Stimulated activated naive CD8-positive, alpha-beta T cell treated with anti-CD3 and anti-CD28 coated beads, Interleukin-15, amount 100 ng/mL, for 72 hours (primary cell): ENCODE measurements around the gene ACE2.

Source experiments
- ATAC-seq: fragments of 150-1000 bp; cut with Tn5 transposase; 2 replicates; pipeline ENCODE4 v1.10.0; 2021; ENCODE audit warnings: mild to moderate bottlenecking, moderate library complexity
- DNase-seq, 2 donors: peaks; one replicate each; pipeline ENCODE4 v3.0.0; 2021 to 2022
- H3K27ac Mint-ChIP-seq, 2 donors: one replicate each; pipeline ENCODE4 v1.8.0; 2022; ENCODE audit warnings: mild to moderate bottlenecking in 2 of 2, mixed read lengths in 2 of 2, moderate library complexity in 2 of 2
- H3K27me3 Mint-ChIP-seq: one replicate; pipeline ENCODE4 v1.8.0; 2022; ENCODE audit warnings: mixed read lengths
- H3K4me1 Mint-ChIP-seq: one replicate; pipeline ENCODE4 v1.8.0; 2022; ENCODE audit warnings: mild to moderate bottlenecking, mixed read lengths
- H3K4me3 Mint-ChIP-seq, 2 donors: one replicate each; pipeline ENCODE4 v1.8.0; 2022; ENCODE audit warnings: mild to moderate bottlenecking in 2 of 2, mixed read lengths in 2 of 2, moderate library complexity in 1 of 2
- H3K9me3 Mint-ChIP-seq, 2 donors: one replicate each; pipeline ENCODE4 v1.8.0; 2022; ENCODE audit warnings: mixed read lengths in 2 of 2

The ACE2 gene

GRCh38 chrX:15600049-15600448 lies 711 bp downstream of the ACE2 start:
- no peaks in the 10 kb centered on the region for H3K9me3 Mint-ChIP-seq
- no peak for ATAC-seq
- peaks cover 7% of the 10 kb centered on the region for H3K27me3 Mint-ChIP-seq

GRCh38 chrX:15599461-15599860 lies 1.3 kb downstream of the ACE2 start:
- ATAC-seq: no peak
- DNase-seq: no peak
- H3K27ac Mint-ChIP-seq: no peak overlapping the region
- no peaks in the 10 kb centered on the region for H3K4me1 Mint-ChIP-seq
- H3K27me3 Mint-ChIP-seq: peaks cover 7% of the 10 kb centered on the region
- no peak overlapping the region for H3K4me3 Mint-ChIP-seq
- H3K9me3 Mint-ChIP-seq: no peaks in the 10 kb centered on the region

More at GRCh38 chrX:15600049-15600448, 711 bp downstream of the ACE2 start:
- H3K27ac Mint-ChIP-seq: no peak overlapping the region
- DNase-seq: no peak
- no peak overlapping the region for H3K4me3 Mint-ChIP-seq
- no peaks in the 10 kb centered on the region for H3K4me1 Mint-ChIP-seq

GRCh38 chrX:15598026-15598425 lies 2.7 kb downstream of the ACE2 start:
- ATAC-seq: no peak
- no peaks in the 10 kb centered on the region for H3K9me3 Mint-ChIP-seq
- no peaks in the 10 kb centered on the region for H3K4me1 Mint-ChIP-seq

GRCh38 chrX:15594371-15594770 lies 6.4 kb downstream of the ACE2 start:
- Mint-ChIP-seq H3K4me3 (no peak overlapping the region), H3K27ac (no peak overlapping the region), H3K4me1 (no peaks in the 10 kb centered on the region), H3K9me3 (no peaks in the 10 kb centered on the region), H3K27me3 (peaks cover 2% of the 10 kb centered on the region)
- ATAC-seq (no peak), DNase-seq (no peak)

More at GRCh38 chrX:15598026-15598425, 2.7 kb downstream of the ACE2 start:
- no peak for DNase-seq
- Mint-ChIP-seq H3K27me3 (peaks cover 7% of the 10 kb centered on the region), H3K27ac (no peak overlapping the region), H3K4me3 (no peak overlapping the region)

- Mint-ChIP-seq H3K9me3 (no peaks in the 10 kb centered on the region), H3K27me3 (peaks cover 8% of the 10 kb centered on the region)
- DNase-seq: no peak
Measured at GRCh38 chrX:15579778-15580747, 20.7 kb downstream of the ACE2 start.

GRCh38 chrX:15576019-15576418 lies 24.7 kb downstream of the ACE2 start:
- Mint-ChIP-seq H3K27me3 (peaks cover 8% of the 10 kb centered on the region), H3K27ac (no peak overlapping the region), H3K9me3 (no peaks in the 10 kb centered on the region), H3K4me1 (no peaks in the 10 kb centered on the region), H3K4me3 (no peak overlapping the region)
- ATAC-seq: no peak
- DNase-seq: no peak

More at GRCh38 chrX:15579778-15580747, 20.7 kb downstream of the ACE2 start:
- ATAC-seq: no peak
- H3K27ac Mint-ChIP-seq: no peak overlapping the region
- no peaks in the 10 kb centered on the region for H3K4me1 Mint-ChIP-seq
- H3K4me3 Mint-ChIP-seq: no peak overlapping the region

- DNase-seq: no peak
- H3K27me3 Mint-ChIP-seq: peaks cover 8% of the 10 kb centered on the region
- no peak for ATAC-seq
- H3K4me3 Mint-ChIP-seq: no peak overlapping the region
- H3K9me3 Mint-ChIP-seq: no peaks in the 10 kb centered on the region
- H3K4me1 Mint-ChIP-seq: no peaks in the 10 kb centered on the region
- H3K27ac Mint-ChIP-seq: no peak overlapping the region
Measured at GRCh38 chrX:15574017-15574416, 26.7 kb downstream of the ACE2 start.

- DNase-seq (no peak), ATAC-seq (no peak)
- no peaks in the 10 kb centered on the region for H3K4me1 Mint-ChIP-seq
- H3K27me3 Mint-ChIP-seq: peaks cover 17% of the 10 kb centered on the region
- no peaks in the 10 kb centered on the region for H3K9me3 Mint-ChIP-seq
- no peak overlapping the region for H3K27ac Mint-ChIP-seq
- H3K4me3 Mint-ChIP-seq: no peak overlapping the region
Measured at GRCh38 chrX:15570145-15570544, 30.6 kb downstream of the ACE2 start.

- peaks cover 17% of the 10 kb centered on the region for H3K27me3 Mint-ChIP-seq
- ATAC-seq: no peak
- no peaks in the 10 kb centered on the region for H3K9me3 Mint-ChIP-seq
- H3K27ac Mint-ChIP-seq: no peak overlapping the region
- H3K4me3 Mint-ChIP-seq: no peak overlapping the region
- H3K4me1 Mint-ChIP-seq: no peaks in the 10 kb centered on the region
- no peak for DNase-seq
Measured at GRCh38 chrX:15567886-15568616, 32.7 kb downstream of the ACE2 start.

GRCh38 chrX:15567267-15567666 lies 33.5 kb downstream of the ACE2 start:
- DNase-seq: no peak
- no peak for ATAC-seq
- H3K27ac Mint-ChIP-seq: peak overlapping the region in 1 of 2 donors; percentile 71
- peaks cover 17% of the 10 kb centered on the region for H3K27me3 Mint-ChIP-seq
- H3K4me3 Mint-ChIP-seq: no peak overlapping the region
- no peaks in the 10 kb centered on the region for H3K4me1 Mint-ChIP-seq
- no peaks in the 10 kb centered on the region for H3K9me3 Mint-ChIP-seq

GRCh38 chrX:15566244-15566643 lies 34.5 kb downstream of the ACE2 start:
- DNase-seq (no peak), ATAC-seq (no peak)
- Mint-ChIP-seq H3K27ac (peak overlapping the region in 1 of 2 donors; percentile 79), H3K27me3 (peaks cover 17% of the 10 kb centered on the region), H3K4me3 (no peak overlapping the region), H3K4me1 (no peaks in the 10 kb centered on the region), H3K9me3 (no peaks in the 10 kb centered on the region)

GRCh38 chrX:15564981-15565579 lies 35.7 kb downstream of the ACE2 start:
- Mint-ChIP-seq H3K4me1 (no peaks in the 10 kb centered on the region), H3K9me3 (no peaks in the 10 kb centered on the region), H3K27ac (no peak overlapping the region), H3K27me3 (peaks cover 17% of the 10 kb centered on the region), H3K4me3 (no peak overlapping the region)
- peak; percentile 72 for ATAC-seq
- DNase-seq: peak; percentile 2 to 18

- Mint-ChIP-seq H3K4me3 (no peak overlapping the region), H3K27ac (no peak overlapping the region), H3K4me1 (no peaks in the 10 kb centered on the region), H3K9me3 (no peaks in the 10 kb centered on the region), H3K27me3 (peaks cover 17% of the 10 kb centered on the region)
- DNase-seq (no peak), ATAC-seq (no peak)
Measured at GRCh38 chrX:15563056-15563455, 37.7 kb downstream of the ACE2 start.

- Mint-ChIP-seq H3K4me3 (no peak overlapping the region), H3K27ac (no peak overlapping the region), H3K9me3 (no peaks in the 10 kb centered on the region), H3K27me3 (peaks cover 1% of the 10 kb centered on the region), H3K4me1 (no peaks in the 10 kb centered on the region)
- no peak for ATAC-seq
- DNase-seq: no peak
Measured at GRCh38 chrX:15560924-15561323, 39.8 kb downstream of the ACE2 start.

- Mint-ChIP-seq H3K9me3 (no peaks in the 10 kb centered on the region), H3K27me3 (no peaks in the 10 kb centered on the region), H3K4me1 (no peaks in the 10 kb centered on the region), H3K27ac (no peak overlapping the region), H3K4me3 (no peak overlapping the region)
- no peak for ATAC-seq
- DNase-seq: no peak
Measured at GRCh38 chrX:15559227-15559626, 41.5 kb downstream of the ACE2 start.
